GM23338 (cell line): ENCODE measurements around the gene ZBTB20. TPM values are rescaled to one million over a fixed set of nuclear protein-coding genes. Genes with fewer than 3 reads are reported as not detected.

Source experiments
- ATAC-seq: fragments of 200-7000 bp; cut with Tn5 transposase; 3 replicates; pipeline ENCODE4 v1.9.1; 2020
- DNase-seq: peaks from one replicate; pipeline ENCODE4 v3.0.0-alpha.2; 2015; ENCODE audit warnings: low spot score
- H2AFZ ChIP-seq: fragments of 200-600 bp; sonication (generic); 2 replicates; pipeline ENCODE4 v1.8.0; 2016; ENCODE audit warnings: antibody characterized with exemption, mild to moderate bottlenecking, moderate library complexity
- H3F3A ChIP-seq: fragments of 200-600 bp; sonication (generic); replicated peaks from 2 replicates; pipeline ENCODE4 v1.8.0; 2017; ENCODE audit warnings: antibody characterized with exemption, mixed run types, low read depth
- H3K27ac ChIP-seq: fragments of 200-600 bp; sonication (generic); 2 replicates; pipeline ENCODE4 v1.6.1; 2016; ENCODE audit warnings: low read depth
- H3K27me3 ChIP-seq: fragments of 200-600 bp; sonication (generic); 2 replicates; pipeline ENCODE4 v1.8.0; 2016; ENCODE audit warnings: mild to moderate bottlenecking, mixed run types, moderate library complexity; ENCODE audit not compliant: insufficient read depth
- H3K36me3 ChIP-seq: fragments of 200-600 bp; sonication (generic); 2 replicates; pipeline ENCODE4 v1.8.0; 2016; ENCODE audit warnings: mild to moderate bottlenecking; ENCODE audit not compliant: insufficient read depth
- H3K4me1 ChIP-seq: fragments of 200-600 bp; sonication (generic); 2 replicates; pipeline ENCODE4 v1.8.0; 2016; ENCODE audit warnings: mild to moderate bottlenecking, moderate library complexity; ENCODE audit not compliant: insufficient read depth
- H3K4me2 ChIP-seq: fragments of 200-600 bp; sonication (generic); 2 replicates; pipeline ENCODE4 v1.7.1; 2017; ENCODE audit warnings: mixed run types
- H3K4me3 ChIP-seq: fragments of 200-600 bp; sonication (generic); 2 replicates; pipeline ENCODE4 v1.6.1; 2016; ENCODE audit warnings: mixed run types
- H3K79me2 ChIP-seq: fragments of 200-600 bp; sonication (generic); replicated peaks from 2 replicates; pipeline ENCODE4 v1.8.0; 2017; ENCODE audit warnings: mild to moderate bottlenecking; ENCODE audit not compliant: insufficient read depth
- H3K9me2 ChIP-seq: fragments of 200-600 bp; sonication (generic); 2 replicates; pipeline ENCODE4 v1.8.0; 2017; ENCODE audit not compliant: insufficient read depth
- H4K20me1 ChIP-seq: fragments of 200-600 bp; sonication (generic); replicated peaks from 2 replicates; pipeline ENCODE4 v1.8.0; 2017; ENCODE audit warnings: mild to moderate bottlenecking; ENCODE audit not compliant: insufficient read depth
- H3K27ac Mint-ChIP-seq: 2 replicates; pipeline ENCODE4 v1.8.0; 2020; ENCODE audit warnings: inconsistent platforms, mild to moderate bottlenecking, moderate library complexity, mixed read lengths
- H3K27me3 Mint-ChIP-seq: 3 replicates; pipeline ENCODE4 v1.8.0; 2022; ENCODE audit warnings: low read depth, mild to moderate bottlenecking, moderate library complexity, mixed read lengths, inconsistent platforms; ENCODE audit not compliant: insufficient read depth, poor library complexity
- H3K36me3 Mint-ChIP-seq: 3 replicates; pipeline ENCODE4 v1.8.0; 2021; ENCODE audit warnings: low read depth, mild to moderate bottlenecking, inconsistent platforms, moderate library complexity, mixed read lengths
- H3K4me1 Mint-ChIP-seq: 3 replicates; pipeline ENCODE4 v1.8.0; 2020; ENCODE audit warnings: mild to moderate bottlenecking, inconsistent platforms, mixed read lengths
- H3K4me3 Mint-ChIP-seq: 3 replicates; pipeline ENCODE4 v1.8.0; 2021; ENCODE audit warnings: moderate library complexity, mild to moderate bottlenecking, inconsistent platforms, mixed read lengths
- H3K9me3 Mint-ChIP-seq: 3 replicates; pipeline ENCODE4 v1.8.0; 2020; ENCODE audit warnings: moderate library complexity, mild to moderate bottlenecking, inconsistent platforms, mixed read lengths
- CREB1 ChIP-seq: fragments of 250-450 bp; sonication (Bioruptor Pico); IDR thresholded peaks from 2 replicates; pipeline ENCODE4 v1.5.0; 2020; ENCODE audit warnings: low read depth, mild to moderate bottlenecking, moderate library complexity
- CTCF ChIP-seq, 2 experiments: fragments of 200-600 bp in 1 of 2; sonication (generic) in 1 of 2; conservative IDR thresholded peaks; 2 replicates each; pipeline versions ENCODE4 v1.5.1 to v1.6.1; 2016 to 2017; ENCODE audit warnings: antibody characterized with exemption in 2 of 2, low read depth in 2 of 2, mild to moderate bottlenecking in 2 of 2, moderate library complexity in 1 of 2
- ETS1 ChIP-seq: IDR thresholded peaks from 2 replicates; pipeline ENCODE4 v1.6.1; 2016; ENCODE audit warnings: antibody characterized with exemption
- EZH2 ChIP-seq: fragments of 200-600 bp; sonication (generic); IDR thresholded peaks from one replicate; pipeline ENCODE4 v1.8.0; 2017; ENCODE audit warnings: antibody characterized with exemption, mild to moderate bottlenecking, low read depth; ENCODE audit not compliant: unreplicated experiment
- EZH2phosphoT487 ChIP-seq: fragments of 200-600 bp; sonication (generic); IDR thresholded peaks from one replicate; pipeline ENCODE4 v1.8.1; 2018; ENCODE audit warnings: antibody characterized with exemption; ENCODE audit not compliant: unreplicated experiment
- JUNB ChIP-seq: IDR thresholded peaks from one replicate; pipeline ENCODE4 v1.6.1; 2016; ENCODE audit warnings: antibody characterized with exemption; ENCODE audit not compliant: unreplicated experiment
- NANOG ChIP-seq: IDR thresholded peaks from 2 replicates; pipeline ENCODE4 v1.6.1; 2016; ENCODE audit warnings: antibody characterized with exemption, borderline replicate concordance
- REST ChIP-seq: IDR thresholded peaks from one replicate; pipeline ENCODE4 v1.6.1; 2018; ENCODE audit warnings: antibody characterized with exemption; ENCODE audit not compliant: unreplicated experiment
- STAT1 ChIP-seq: IDR thresholded peaks from one replicate; pipeline ENCODE4 v1.6.1; 2016; ENCODE audit warnings: antibody characterized with exemption; ENCODE audit not compliant: unreplicated experiment
- ZNF331 ChIP-seq: fragments of 250-450 bp; sonication (Bioruptor Pico); IDR thresholded peaks from 2 replicates; pipeline ENCODE4 v1.5.0; 2020; ENCODE audit warnings: low read depth, mild to moderate bottlenecking, moderate library complexity
- polyA plus RNA-seq: library from polyadenylated mRNA; unstranded; fragments of >200 nt; fragmentation: Nextera tagmentation; extraction: Ambion mirVana; gene quantifications from 2 replicates; pipeline ENCODE4 v1.2.1, GENCODE V29; 2016
- total RNA-seq: library from RNA; depleted of rRNA; stranded (reverse); fragments of >200 nt; shearing (Covaris generic); gene quantifications from 2 replicates; pipeline ENCODE4 v1.2.3, GENCODE V29; 2014

The ZBTB20 gene
- total and polyA plus RNA-seq, 2 experiments from 2014 or later, result 2.0 to 3.3 TPM

DNA sequence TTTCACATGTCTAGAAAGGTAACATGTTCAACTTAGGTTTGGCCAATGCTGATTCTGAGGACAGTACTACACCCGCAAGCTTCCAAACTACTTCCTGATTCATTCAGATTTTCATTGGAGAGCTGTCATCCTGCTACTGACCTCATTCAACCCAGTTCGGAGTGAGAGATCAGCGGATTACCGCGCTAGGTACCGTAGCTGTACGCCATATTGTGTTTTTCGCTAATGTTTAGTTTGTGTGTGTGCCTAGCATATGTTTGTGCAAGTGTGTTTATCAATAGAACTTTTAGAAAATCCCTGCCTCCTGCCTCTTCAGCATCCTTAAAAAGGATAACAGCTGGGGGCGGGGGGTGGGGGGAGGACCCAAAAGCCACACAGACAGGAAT lies 1.1 kb downstream of the ZBTB20 start:
- Histone ChIP-seq H3K79me2 (peaks cover 6% of the 10 kb centered on the region; the same call in 1 of the 2 replicates), H3F3A (no peaks in the 10 kb centered on the region), H3K4me2 (peak overlapping the region; percentile 80), H4K20me1 (no peaks in the 10 kb centered on the region), H3K36me3 (no peaks in the 10 kb centered on the region), H3K4me3 (peak overlapping the region; percentile 67), H3K27ac (peak overlapping the region; percentile 40; the same call in 1 of the 2 replicates), H3K27me3 (no peaks in the 10 kb centered on the region), H3K4me1 (peaks cover 8% of the 10 kb centered on the region), H3K9me2 (no peaks in the 10 kb centered on the region), H2AFZ (peak overlapping the region; percentile 1; the same call in 1 of the 2 replicates)
- peak overlapping the region; percentile 96 for H3K4me3 Mint-ChIP-seq
- peak overlapping the region; percentile 96 for H3K27ac Mint-ChIP-seq
- no peaks in the 10 kb centered on the region for H3K36me3 Mint-ChIP-seq
- ATAC-seq, result peak; percentile 1; the same call in 1 of the 3 replicates
- DNase-seq, result peak; percentile 55
- H3K9me3 Mint-ChIP-seq, result no peaks in the 10 kb centered on the region
- peaks cover 12% of the 10 kb centered on the region for H3K4me1 Mint-ChIP-seq
- TF ChIP-seq EZH2, result no peak
- H3K27me3 Mint-ChIP-seq, result peaks cover 6% of the 10 kb centered on the region

- no peak overlapping the region for H3K4me3 Mint-ChIP-seq
- H3K27me3 Mint-ChIP-seq, result no peaks in the 10 kb centered on the region
- H3K9me3 Mint-ChIP-seq, result no peaks in the 10 kb centered on the region
- DNase-seq (no peak), ATAC-seq (no peak)
- Histone ChIP-seq H3K4me2 (no peak overlapping the region), H3F3A (no peaks in the 10 kb centered on the region), H4K20me1 (no peaks in the 10 kb centered on the region), H3K27me3 (no peaks in the 10 kb centered on the region), H3K4me3 (no peak overlapping the region), H3K36me3 (no peaks in the 10 kb centered on the region), H3K27ac (no peak overlapping the region), H3K79me2 (peaks cover 6% of the 10 kb centered on the region; the same call in 1 of the 2 replicates), H2AFZ (no peak overlapping the region), H3K9me2 (no peaks in the 10 kb centered on the region), H3K4me1 (peaks cover 14% of the 10 kb centered on the region)
- peaks cover 26% of the 10 kb centered on the region for H3K4me1 Mint-ChIP-seq
- H3K27ac Mint-ChIP-seq, result no peak overlapping the region
- no peaks in the 10 kb centered on the region for H3K36me3 Mint-ChIP-seq
- no peak for TF ChIP-seq EZH2phosphoT487
- TF ChIP-seq CTCF (conservative IDR thresholded peaks at IDR 0.05; ENCODE audit: low read depth in 2 of 2), result no peak
- TF ChIP-seq CREB1, result no peak
- no peak for TF ChIP-seq REST
- no peak for TF ChIP-seq ETS1
- TF ChIP-seq STAT1, result no peak
- TF ChIP-seq ZNF331 (CRISPR knock-in tag), result no peak
- TF ChIP-seq NANOG, result no peak
- TF ChIP-seq JUNB, result no peak
Observed at GRCh38 chr3:115141033-115141757, 5.9 kb downstream of the ZBTB20 start.
